Stimulated activated CD4-positive, alpha-beta T cell treated with anti-CD3 and anti-CD28 coated beads, Interleukin-4, amount 100 ng/mL, for 24 hours (primary cell): Measurements from ENCODE around the gene DLGAP4.
"Not testable (repeated sequence)": the region's sequence is repeated elsewhere in the genome, so short reads cannot be mapped to it uniquely, and the experiment has no call there.

ENCODE experiments used
- DNase-seq: peaks from one replicate; pipeline ENCODE4 v3.0.0-alpha.2; 2020

The DLGAP4 gene

DNA sequence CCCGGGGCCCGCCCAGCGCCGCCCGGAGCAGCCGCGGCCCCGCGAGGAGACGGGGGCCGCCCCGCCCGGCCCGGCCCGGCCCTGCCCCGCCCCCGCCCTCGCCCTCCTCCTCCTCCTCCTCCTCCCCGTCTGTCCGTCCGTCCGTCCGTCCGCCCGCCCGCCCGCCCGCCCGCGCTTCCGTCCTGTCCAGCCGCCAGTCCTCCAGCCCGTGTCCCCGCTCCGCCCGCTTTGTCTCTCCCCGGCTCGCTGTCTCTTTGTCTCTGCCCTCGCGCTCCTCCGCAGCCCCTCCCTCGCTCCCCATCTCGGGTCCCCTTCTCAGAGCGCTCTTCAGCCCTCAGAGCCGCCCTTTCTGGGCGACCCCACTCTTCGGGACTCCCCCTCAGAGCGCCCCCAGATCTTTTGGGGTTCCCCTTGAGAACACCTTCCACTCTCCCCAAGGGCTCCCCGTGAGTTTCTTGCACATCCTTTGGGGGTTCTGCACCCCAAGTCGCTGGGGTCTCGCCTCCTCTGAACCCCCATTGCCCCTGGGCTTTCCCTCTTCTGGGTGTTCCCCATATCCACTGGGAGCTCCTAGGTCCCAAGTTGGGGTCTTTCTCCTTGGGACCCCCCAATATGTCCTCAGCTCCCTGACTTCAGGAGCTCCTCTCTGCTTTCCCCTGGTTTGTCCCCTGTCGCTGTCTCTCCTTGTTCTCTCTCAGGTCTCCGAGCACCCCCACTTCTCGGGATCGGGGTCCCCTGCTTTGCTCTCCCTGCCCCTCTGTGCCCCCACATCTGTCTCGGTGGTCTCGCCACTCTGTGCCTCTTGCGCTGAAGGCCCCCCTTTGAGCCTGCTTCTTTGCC lies 155.7 kb downstream of the DLGAP4 start:
- DNase-seq: no peak

DNA sequence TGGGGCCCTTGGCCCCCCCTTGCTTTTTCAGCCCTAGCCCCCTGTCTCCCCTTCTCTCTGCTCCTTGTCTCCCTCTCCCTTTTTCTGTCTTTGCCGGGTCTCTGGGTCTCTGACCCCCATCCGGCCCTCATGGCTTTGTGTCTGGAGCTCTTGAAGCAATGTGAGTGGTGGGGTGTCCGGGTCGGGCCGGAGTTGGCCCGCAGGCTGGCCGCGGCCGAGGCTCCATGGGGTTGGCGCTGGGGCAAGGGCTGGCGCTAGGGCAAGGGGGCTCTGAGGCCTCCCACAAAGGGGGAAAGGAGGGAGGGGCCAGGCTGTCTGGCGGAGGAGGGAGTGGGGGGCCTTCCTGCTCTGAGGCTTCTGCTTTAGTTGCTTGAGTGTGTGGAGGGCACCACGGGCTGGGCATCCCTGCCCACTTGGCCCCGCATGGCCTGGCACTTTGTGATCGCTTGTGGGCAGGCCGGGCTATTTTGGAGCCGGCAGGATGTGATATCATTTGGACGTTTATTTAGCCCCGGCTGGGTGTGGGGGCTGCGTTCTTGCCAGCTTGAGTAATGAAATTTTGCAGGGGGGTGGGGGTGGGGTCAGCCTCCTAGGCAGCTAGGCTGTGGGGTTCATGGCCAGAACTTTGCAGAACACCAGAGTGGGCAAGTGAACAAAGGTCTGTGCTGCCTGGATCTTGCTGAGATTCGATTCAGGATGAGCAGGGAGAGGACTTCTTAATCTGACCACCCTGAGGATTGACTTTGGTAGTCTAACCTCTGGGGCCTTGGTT lies 156.5 kb downstream of the DLGAP4 start:
- no peak for DNase-seq

DNA sequence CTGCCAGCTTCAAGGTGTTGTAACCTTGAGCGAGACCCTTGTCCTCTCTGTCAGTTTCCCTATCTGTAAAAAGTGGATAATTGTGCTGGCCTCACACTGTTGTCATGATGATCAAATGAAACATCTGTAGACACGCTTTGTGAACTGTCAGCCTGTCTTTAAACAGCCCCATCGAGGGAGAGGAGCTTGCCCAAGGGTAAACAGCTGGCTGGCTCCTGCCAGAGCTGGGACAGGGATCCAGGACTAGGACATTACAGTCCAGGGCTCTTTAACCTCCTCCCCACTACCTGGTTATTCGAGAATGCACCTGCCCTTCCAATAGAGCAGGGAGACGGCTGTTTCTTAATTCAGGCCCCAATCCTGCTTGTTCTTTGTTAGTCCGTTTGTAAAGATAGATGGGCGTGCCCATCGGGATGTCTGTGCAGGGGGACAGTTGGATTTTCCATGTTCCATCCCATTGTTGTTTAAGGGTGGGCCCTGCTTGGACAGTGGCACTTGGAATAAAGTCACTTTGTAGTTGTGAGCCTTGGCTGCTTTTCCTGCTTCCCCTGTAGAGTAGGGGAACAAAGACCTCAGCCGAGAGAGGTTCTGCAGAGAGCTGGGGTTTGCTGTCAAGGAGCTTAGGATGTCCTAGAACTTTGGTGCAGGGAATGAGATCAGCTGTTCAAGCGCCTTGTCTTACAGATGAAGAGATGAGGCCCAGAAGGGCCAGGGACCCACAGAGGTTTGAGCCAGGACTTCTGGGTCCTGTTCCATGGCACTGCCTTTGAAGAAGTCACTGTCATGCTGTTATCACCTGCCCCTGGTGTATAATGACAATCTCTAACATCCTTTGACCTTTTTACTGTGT lies 157.3 kb downstream of the DLGAP4 start:
- DNase-seq: no peak

DNA sequence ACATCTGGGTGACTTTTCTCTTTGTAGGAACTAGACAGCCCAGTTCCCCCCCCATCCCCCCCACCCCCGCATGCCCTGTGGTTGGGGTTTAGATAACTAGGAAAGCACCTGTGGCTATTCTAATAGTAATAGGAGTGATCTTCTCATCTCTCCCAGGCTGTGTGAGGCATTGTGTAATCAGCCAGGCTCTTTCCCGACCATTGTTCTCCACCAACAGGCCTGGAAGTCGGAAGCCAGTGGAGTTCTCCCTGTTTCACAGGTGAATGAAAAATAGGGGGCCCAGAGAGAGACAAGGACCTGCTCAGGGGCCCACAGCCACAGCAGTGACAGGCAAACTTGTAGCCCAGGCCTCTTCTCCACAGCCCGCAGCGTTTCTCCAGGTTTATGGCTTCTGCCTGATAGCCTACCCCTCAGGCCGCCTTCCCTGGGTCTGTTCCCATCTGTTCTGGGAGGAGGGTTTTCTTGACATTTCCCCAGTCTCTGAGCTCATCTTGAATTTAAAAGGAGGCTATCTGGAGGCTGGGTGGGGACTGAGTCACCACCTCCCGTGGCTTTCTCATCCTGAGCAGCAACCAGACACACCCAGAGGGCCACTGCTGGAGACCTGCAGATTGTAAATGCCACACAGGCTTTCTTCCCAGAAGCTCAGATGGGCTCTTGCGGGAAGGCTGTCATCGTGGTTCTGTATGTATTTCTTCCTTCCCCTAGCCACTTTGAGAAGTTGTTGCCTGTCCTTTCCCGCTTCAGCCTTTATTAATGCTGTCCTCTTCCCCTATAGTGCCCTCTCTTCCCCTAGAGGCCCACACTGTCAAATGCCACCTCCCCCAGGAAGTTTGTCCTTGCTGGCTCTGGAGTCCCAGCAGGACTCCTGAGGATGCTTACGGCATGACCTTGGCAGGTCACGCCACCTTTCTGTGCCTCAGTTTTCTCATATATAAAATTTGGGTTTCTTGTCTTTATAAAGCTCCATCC lies 159.3 kb downstream of the DLGAP4 start:
- DNase-seq: peak; percentile 63

DNA sequence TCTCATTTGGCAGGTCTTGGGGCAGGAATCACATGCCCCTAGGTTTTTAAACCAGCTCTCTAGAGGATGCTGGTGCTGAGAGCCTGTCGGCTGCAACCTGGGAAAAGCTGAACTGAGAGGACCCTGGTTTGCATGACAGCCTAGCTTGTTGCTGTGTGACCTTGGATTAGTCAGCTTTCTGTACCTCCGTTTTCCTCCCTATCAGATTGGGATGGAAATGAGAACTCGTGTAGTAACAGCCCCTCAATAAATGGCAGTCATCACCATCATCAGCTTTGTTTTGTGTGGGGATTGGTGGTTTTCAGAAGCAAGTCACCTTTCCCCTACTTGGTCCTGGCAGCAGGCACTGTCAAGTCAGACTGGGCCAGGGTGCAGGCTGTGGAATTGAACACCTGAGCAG lies 159.9 kb downstream of the DLGAP4 start:
- DNase-seq: no peak

DNA sequence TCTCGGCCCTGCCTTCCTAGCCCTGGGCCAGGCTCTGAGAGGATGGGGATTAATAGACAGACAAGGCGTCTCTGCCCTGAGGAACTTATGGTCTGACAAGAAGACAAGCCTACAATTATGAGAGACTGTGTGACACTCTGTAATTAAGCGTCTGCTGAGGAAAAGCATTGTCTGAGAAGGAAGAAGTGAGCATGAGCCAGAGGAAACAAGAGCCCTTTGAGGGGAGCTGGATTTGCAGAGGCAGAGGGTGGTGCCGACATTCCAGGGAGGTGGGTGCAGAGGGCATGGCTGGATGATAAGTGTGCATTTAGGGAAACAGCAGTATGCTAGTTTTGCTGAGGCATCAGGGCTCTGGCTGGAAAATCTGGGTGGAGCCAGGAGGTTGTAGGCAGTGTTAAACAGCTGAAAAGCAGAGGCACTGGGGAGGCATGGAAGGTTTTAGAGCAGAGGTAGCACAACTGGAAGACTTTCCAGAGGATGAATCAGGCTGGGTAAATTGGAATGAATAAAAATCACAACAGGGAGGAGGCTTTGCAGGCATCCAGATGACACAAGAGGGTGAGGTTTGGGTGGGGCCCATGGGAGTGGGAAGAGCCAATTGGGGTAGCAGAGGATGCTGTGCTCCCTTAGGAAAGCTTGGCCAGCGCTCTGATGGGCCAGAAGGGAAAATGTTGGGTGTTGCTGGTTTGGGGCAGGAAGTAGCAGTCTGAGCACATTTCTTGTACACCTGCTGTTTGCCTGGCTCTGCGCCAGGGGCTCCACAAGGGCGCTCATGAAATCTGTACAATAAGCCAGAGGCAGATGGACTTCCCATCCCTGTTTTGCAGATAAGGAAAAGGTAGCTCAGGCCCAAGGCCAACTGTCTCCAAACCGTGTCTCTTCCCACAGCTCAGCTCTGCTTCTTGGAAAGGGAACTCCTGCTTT lies 161.2 kb downstream of the DLGAP4 start:
- peak; percentile 42 for DNase-seq

DNA sequence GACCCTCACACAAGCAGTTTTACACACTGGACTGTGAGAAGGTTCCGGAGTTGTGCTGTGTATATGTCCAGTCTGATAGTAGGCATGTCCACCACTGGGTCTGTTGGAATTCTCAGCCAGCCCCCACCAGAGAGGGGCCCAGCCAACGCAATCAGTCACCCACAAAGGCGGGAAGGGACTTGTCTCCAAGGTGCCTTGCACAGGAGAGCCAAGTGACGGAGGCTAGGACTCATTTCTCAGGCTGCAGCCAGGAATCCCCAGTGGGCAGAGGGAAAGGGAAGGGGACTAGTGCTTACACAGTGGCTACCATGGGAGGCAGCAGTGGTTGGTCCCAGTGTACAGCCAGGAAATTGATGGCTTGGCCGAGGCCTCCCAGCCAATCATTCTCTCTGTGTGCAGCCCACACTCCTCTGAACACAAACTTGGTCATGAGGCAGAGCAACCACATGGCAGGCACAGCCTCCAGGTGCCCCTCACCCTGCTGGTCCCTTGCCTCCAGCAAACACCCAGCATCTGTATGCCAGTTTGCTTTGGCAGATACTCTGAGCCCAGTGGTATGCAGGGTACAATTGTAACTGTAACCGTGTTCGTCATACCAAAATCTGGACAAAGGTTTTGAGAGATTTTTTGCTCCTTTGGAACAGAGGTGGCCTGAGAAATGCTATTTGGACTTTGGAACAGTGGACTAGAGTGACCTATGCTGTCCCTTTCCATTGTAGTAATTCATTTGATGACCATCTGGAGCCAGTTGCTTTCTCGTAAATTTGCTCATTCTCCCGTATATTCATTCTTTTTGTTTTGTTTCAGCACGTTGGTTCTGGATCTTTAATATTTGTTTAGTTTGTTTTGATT lies 162.2 kb downstream of the DLGAP4 start:
- DNase-seq: no peak

DNA sequence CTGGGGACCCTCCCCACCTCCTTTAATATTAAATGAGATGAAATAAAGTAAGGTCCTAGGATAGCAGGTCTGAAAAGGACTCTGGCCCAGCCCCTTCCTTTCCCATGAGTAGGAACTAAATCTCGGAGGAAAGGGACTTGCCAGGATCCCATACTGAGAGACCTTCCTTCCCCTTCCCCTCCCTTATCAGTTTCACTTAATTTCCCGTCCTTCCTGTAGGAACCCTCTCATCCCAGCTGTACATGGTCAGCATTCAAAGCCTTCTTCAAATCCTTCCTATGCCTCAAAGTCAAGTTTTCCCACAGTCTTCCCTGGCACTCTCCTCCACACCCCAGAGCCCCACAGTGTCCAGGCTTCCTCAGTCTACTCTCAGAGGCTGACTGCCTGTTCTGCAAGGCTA lies 163.8 kb downstream of the DLGAP4 start:
- no peak for DNase-seq

DNA sequence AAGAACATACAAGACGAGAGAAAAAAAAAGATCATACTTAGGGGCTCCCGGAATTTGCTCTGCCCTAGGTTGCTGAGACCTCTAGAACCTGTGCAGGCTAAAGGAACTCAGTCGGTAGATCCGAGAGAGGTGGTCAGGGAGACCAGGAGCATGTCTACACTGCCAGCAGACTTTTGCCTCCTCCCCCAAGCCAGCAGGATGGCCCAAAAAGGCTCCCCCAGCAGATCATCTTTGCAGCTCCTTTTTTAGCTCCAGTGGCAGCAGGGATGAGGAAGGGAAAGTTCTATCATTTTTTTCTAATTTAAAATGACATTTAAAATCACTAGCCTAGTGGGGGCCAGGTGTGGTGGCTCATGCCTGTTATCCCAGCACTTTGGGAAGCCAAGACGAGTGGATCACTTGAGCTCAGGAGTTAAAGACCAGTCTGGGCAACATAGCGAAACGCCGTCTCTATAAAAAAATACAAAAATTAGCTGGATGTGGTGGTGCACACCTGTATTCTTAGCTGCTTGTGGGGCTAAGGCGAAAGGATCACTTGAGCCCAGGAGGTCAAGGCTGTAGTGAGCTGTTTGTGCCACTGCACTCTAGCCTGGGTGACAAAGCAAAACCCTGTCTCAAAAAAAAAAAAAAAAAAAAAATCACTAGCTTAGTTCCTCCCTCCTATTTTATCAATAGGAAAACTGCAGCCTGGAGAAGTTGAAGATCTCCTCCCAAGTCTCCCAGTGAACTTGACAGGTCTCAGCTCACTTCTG lies 165.9 kb downstream of the DLGAP4 start:
- no peak for DNase-seq

DNA sequence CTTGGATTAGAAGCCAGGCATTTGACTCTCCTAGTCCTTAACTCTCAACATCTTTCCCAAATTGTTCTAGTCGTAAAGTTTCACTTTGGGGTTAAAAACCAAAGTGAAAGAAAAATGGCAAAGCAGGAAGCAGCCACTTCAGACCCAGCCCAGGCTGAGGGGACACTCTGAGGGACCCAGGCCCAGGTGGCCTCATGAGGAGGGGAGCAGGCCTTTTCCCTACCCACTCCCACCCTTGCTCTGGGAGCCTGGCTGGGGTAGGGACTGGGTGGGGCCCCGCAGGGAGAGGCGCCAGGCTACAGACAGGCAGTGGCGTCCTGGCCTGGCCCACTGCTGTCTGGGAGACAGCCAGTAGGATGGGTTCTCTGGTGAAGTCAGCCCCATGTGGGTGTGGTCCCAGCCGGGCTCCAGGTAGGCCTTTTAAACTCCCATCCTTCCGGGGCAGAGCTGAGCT lies 166.5 kb downstream of the DLGAP4 start:
- DNase-seq: no peak

DNA sequence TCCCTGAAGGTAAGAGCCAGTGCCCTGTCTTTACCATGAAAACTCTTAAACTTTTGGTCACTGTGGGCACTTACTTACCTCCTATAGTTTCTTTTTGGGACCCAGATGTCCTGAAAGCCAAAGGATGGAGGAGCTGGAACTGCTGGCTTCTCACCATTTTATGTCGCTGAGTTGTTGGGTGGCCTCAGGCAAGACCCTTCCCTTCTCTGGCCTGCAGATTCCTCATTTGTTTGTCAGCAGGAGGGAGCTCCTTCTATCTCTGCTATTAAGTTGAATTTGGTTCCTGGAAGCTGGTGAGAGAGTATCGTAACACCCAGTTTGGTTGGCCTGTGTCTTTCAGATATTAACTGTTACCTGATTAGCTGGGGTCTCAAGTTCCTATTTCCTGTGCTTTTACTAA lies 167.0 kb downstream of the DLGAP4 start:
- no peak for DNase-seq

DNA sequence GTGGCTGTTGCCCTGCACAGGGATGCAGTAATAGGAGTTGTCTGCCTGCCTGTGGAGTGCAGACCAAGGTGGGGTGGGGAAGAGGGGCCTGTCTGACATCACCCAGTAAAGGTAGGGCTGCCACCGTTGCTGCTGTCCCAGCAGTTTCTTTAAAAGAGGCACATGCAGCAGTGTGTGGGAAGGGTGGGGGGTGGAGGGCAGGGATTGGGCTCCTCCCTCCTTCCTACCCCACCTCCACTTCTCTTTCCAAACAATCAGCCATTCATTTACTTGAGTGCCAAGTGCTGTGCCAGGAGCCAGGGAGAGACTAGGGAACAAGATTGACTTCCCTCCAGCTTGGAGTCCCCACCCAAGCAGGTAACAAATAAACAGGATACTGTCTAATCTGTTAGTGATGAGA lies 168.4 kb downstream of the DLGAP4 start:
- no peak for DNase-seq

DNA sequence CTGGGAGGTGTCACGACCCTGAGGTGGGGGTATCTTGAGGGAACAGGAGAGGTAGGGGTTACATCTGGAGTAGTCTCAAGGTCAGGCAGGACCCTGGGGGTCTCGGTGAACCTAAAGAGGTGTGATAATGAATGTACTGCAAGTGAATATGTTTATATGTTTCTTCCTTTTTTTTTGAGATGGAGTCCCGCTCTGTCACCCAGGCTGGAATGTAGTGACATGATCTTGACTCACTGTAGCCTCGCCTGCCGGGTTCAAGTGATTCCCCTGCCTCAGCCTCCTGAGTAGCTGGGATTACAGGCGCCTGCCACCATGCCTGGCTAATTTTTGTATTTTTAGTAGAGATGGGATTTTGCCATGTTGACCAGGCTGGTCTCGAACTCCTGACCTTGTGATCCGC lies 168.9 kb downstream of the DLGAP4 start:
- not testable (repeated sequence) for DNase-seq

DNA sequence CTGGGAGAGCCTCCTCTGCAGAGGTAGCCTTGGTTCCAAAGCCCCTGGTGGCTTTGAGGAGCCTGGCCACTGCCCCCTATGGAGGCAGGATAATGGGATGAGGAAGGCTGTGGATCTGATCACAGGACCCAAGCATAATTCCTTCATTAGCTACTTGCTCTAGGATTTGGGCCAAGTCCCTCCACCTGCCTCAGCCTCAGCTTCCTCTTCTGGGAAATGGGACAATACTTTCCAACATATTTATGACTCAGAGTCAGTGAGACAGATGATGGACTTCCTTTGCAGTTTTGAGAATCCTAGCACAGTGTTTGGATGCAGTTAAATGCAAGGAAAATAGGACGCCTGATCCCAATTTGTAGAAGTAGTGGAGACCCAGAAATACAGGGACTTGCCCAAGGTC lies 171.3 kb downstream of the DLGAP4 start:
- no peak for DNase-seq

DNA sequence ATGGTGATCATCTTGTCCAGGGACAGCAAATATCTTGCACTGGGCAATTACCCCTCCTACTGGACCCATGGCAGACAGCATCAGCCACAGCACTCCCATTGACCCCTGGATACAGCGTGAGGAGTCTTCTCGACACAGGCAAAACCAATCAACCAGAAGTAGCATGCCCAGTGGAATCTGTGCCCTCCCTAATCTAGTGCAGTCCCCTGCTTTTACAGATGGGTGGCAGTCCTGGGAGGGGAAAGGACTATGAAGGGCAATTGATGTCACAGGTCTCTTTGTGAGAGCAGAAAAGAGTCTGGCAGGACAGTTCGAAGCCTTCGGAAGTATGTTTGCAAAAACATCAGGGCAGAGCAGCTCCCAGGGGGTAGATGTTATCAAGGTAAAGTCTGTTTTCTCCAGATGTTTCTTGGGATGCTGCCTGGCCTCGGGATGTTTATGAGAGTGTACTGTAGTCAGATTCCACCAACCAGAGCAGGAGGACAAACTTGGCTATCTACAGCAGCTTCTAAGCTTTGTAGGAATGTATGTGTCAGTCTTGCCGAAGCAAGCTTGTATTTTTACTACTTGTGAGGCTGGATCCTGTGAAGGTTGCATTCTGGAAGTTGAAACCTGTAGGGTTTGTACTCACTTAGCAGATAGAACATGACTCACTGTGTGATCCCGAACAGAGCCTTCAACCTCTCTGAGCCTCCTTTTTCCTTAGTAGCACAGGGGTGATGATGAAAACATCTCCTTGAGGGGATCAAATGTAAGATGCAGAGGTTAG lies 172.2 kb downstream of the DLGAP4 start:
- DNase-seq: no peak

DNA sequence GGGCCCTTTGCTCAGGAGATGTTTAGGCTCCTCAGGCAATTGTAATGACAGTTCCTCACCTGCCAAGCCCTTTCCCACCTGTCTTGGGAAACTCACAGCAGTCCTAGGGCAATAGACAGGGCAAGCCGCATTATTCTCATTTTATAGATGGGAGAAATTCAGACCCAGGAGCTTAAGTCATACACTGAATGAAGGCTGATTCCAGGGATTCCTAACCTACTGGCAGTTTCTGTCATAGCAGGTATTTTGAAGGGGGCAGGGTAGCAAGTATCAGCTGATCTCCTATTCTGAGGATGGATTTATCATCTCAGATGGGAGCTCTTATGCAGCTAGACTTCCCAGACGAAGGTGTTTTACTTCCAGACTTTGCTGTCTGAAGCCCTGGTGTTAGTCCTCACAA lies 173.8 kb downstream of the DLGAP4 start:
- no peak for DNase-seq

DNA sequence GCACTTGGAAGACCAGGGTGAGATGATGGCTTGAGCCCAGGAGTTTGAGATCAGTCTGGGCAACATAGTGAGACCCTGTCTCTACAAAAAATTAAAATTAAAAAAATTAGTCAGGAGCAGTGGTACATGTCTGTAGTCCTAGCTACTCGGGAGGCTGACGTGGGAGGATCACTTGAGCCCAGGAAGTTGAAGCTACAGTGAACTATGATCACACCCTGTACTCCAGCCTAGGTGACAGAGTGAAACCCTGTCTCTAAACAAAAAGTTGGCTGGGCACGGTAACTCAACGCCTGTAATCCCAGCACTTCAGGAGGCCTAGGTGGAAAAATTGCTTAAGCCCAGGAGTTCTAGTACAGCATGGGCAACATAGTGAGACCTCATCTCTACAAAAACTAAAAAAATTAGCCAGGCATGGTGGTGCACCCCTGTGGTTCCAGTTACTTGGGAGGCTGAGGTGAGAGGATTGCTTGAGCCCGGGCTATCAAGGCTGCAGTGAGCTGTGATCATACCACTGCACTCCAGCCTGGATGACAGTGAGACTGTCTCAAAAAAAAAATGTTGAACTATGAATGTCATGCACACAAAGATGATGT lies 174.4 kb downstream of the DLGAP4 start:
- no peak for DNase-seq
